ENCODE measurements around the gene UTRN. TPM values are rescaled to one million over a fixed set of nuclear protein-coding genes. Genes with fewer than 3 reads are reported as not detected.
A peak's percentile ranks its signal among the peaks of the same experiment; 100 is the strongest.

Gene UTRN
- total RNA-seq, 1 experiment from 2014 or later: 79.7 TPM

GRCh38 chr6:144285798-144286502 lies 815 bp downstream of the UTRN start:
- DNase-seq: peak; percentile 63
- Histone ChIP-seq H3K79me1 (ENCODE audit: insufficient read depth, low read depth, low read length, poor library complexity, severe bottlenecking) (no peaks in the 10 kb centered on the region), H3K4ac (ENCODE audit: low read depth, low read length) (no peak overlapping the region), H3K79me2 (ENCODE audit: insufficient read depth, low read length) (0 out of 2 replicates have a peak, but pooled peaks cover 2% of the 10 kb centered on the region), H3K23ac (ENCODE audit: insufficient read length, low read depth, low read length) (no peak overlapping the region), H3K56ac (ENCODE audit: insufficient read length, low read depth, low read length) (no peak overlapping the region), H4K20me1 (ENCODE audit: control insufficient read depth, insufficient read depth, insufficient read length) (no peaks in the 10 kb centered on the region), H2BK5ac (ENCODE audit: insufficient read length, low read length) (no peak overlapping the region), H3K18ac (ENCODE audit: insufficient read length, low read depth, low read length) (peak overlapping the region; percentile 42), H3K23me2 (ENCODE audit: insufficient read length, low read depth, low read length, poor library complexity, severe bottlenecking) (peaks cover 21% of the 10 kb centered on the region), H4K8ac (replicated peaks; ENCODE audit: insufficient read length, low read depth, low read length) (no peak overlapping the region), H2BK15ac (ENCODE audit: low read depth, low read length) (no peak overlapping the region; the same call in 1 of the 2 replicates), H3K9ac (ENCODE audit: extremely low read depth, insufficient read length, low read length) (peak overlapping the region; percentile 69), H3K4me1 (ENCODE audit: insufficient read depth, low read length) (no peaks in the 10 kb centered on the region; the same call in 1 of the 2 replicates), H2AK5ac (ENCODE audit: insufficient read length, low read length) (no peak overlapping the region), H3T11ph (ENCODE audit: low read length) (no peak overlapping the region), H3K9me3 (ENCODE audit: control insufficient read depth, low read depth, low read length) (no peaks in the 10 kb centered on the region), H3K14ac (ENCODE audit: insufficient read depth, low read length) (peak overlapping the region; percentile 79; the same call in 1 of the 2 replicates), H4K5ac (ENCODE audit: insufficient read length, low read depth, low read length) (no peak overlapping the region), H4K91ac (ENCODE audit: insufficient read length, low read depth, low read length) (no peak overlapping the region), H3K27ac (ENCODE audit: insufficient read length, low read depth, low read length) (no peak overlapping the region), H2AFZ (ENCODE audit: low read length) (no peak overlapping the region), H3K27me3 (ENCODE audit: insufficient read depth, low read length) (no peaks in the 10 kb centered on the region), H2BK120ac (ENCODE audit: low read depth, low read length, poor library complexity, severe bottlenecking) (no peak overlapping the region), H3K4me2 (ENCODE audit: insufficient read depth, insufficient read length, low read length) (peak overlapping the region; percentile 92), H2BK20ac (ENCODE audit: low read depth, low read length, poor library complexity, severe bottlenecking) (no peak overlapping the region), H2BK12ac (ENCODE audit: insufficient read length, low read depth, low read length) (no peak overlapping the region)
- Mint-ChIP-seq H3K27me3 (ENCODE audit: low read depth) (peaks cover 10% of the 10 kb centered on the region), H3K4me1 (peaks cover 18 to 20% of the 10 kb centered on the region in 2 experiments), H3K36me3 (ENCODE audit: insufficient read depth in 1 of 3, low read depth in 3 of 3) (peaks cover 0 to 5% (median 2%) of the 10 kb centered on the region in 3 experiments; a peak in 4 of 7 replicates), H3K9me3 (no peaks in the 10 kb centered on the region; a peak in 2 of 5 replicates), H3K27ac (peak overlapping the region; percentile 77 to 96 (median 86); a peak in 5 of 7 replicates), H3K4me3 (peak overlapping the region; percentile 96 to 99)
- no peak for TF ChIP-seq CTCF (conservative IDR thresholded peaks at IDR 0.05)
- no CpG with 5 or more reads among the region's 51 CpGs for WGBS (ENCODE audit: extremely low coverage, insufficient read length, low lambda C conversion rate)
